ENCODE results near the gene HSPA1B. TPM values are rescaled to one million over a fixed set of nuclear protein-coding genes. Genes with fewer than 3 reads are reported as not detected.

Gene HSPA1B
- polyA plus RNA-seq, 2 of the 4 experiments (the other 2 are of a cell fraction), result 70.6 to 125 TPM

DNA sequence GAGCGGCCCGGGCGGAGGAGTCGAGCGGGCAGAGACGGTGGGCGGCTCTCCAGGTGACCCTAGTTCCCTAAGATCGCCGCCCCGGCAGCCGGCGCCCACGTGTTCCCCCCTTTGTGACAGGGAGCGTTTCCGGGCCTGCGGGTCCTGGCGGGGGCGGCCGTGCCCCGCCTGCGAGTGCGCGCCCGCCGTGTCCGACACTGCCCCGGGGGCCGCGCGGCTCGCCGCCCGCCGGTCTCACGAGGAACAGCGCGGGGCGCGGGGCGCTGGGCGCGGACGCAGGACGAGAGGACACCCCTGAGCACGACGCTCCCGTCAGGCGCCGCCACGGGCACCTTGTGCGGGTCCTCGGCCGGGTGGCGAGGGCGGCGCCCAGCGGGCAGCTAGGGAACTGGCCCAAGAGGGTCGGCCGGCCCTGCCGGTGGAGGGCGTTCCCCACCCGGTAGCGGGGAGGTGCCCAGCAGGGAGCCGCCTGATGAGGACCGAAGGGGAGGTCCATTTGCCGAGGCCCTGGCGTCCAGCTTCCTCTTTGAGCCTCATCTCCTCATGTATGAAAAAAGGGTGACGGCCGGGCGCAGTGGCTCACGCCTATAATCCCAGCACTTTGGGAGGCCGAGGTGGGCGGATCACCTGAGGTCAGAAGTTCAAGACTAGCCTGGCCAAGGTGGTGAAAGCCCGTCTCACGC is 31.8 kb upstream of the HSPA1B start, which contains the start of gene VARS1:
Gene VARS1, minus strand, starts transcription at position 137 of the 683 bp plus-strand sequence. CDS start 535 bp downstream, outside the sequence.
- ChIA-PET CTCF (interaction anchor here (0.6 to 3.8 kb wide), 28 partner anchors 9 to 249 kb away, joined by 3 to 27 read pairs (median 4); partner anchors contain the start of genes CLIC1, HSPA1A, HSPA1B and HSPA1L), POLR2A (interaction anchor here (0.9 to 2.6 kb wide), 5 partner anchors 11 to 34 kb away, joined by 7 to 28 read pairs (median 18); partner anchors contain the start of genes HSPA1A, HSPA1B, HSPA1L and LSM2)
- FAIRE-seq (no peak), ATAC-seq (peak; percentile 88 to 91), DNase-seq (ENCODE audit: low read depth in 1 of 2, low spot score in 1 of 2) (peak; percentile 88 to 92)
- 3% methylated on average over 6 of the region's 75 CpGs for WGBS (ENCODE audit: missing lambda C conversion rate)
- Histone ChIP-seq H3K27ac (peak within 1 kb of the TSS; percentile 94 to 97), H3K4me2 (peak within 1 kb of the TSS; percentile 95), H3K4me3 (peak within 1 kb of the TSS; percentile 97), H3K4me1 (peaks cover 23% of the 10 kb centered on the region; the same call in 2 of the 3 replicates), H3K9me3 (no peaks in the 10 kb centered on the region)
- TF ChIP-seq MAZ (IDR thresholded peaks at IDR 0.05; ENCODE audit: borderline replicate concordance, low read depth, low read length) (no peak), ZFP36 (IDR thresholded peaks at IDR 0.05; ENCODE audit: borderline replicate concordance, partially characterized antibody) (no peak), ELK1 (IDR thresholded peaks at IDR 0.05; ENCODE audit: low read depth, low read length) (no peak), NFE2L2 (conservative IDR thresholded peaks at IDR 0.05; ENCODE audit: low read length) (no peak), HOXB5 (CRISPR knock-in tag; IDR thresholded peaks at IDR 0.05) (no peak), HEYL (CRISPR knock-in tag; IDR thresholded peaks at IDR 0.05) (no peak), RNF2 (IDR thresholded peaks at IDR 0.05; ENCODE audit: borderline replicate concordance, low read depth) (no peak), POLR2AphosphoS2 (conservative IDR thresholded peaks at IDR 0.05; ENCODE audit: low read length) (no peak), NPAS2 (CRISPR knock-in tag; IDR thresholded peaks at IDR 0.05; ENCODE audit: borderline replicate concordance) (0 out of 2 replicates have a peak, but pooled peaks have one; percentile 38), HDAC2 (IDR thresholded peaks at IDR 0.05) (no peak), ZC3H11A (IDR thresholded peaks at IDR 0.05) (no peak), ZSCAN20 (CRISPR knock-in tag; IDR thresholded peaks at IDR 0.05) (no peak), CHD2 (IDR thresholded peaks at IDR 0.05; ENCODE audit: low read length, partially characterized antibody) (no peak), PHF8 (IDR thresholded peaks at IDR 0.05; ENCODE audit: borderline replicate concordance, low read depth) (no peak), ATOH8 (CRISPR knock-in tag; IDR thresholded peaks at IDR 0.05; ENCODE audit: low read depth) (no peak), MAFK (IDR thresholded peaks at IDR 0.05; ENCODE audit: partially characterized antibody) (no peak), E2F6 (IDR thresholded peaks at IDR 0.05; ENCODE audit: borderline replicate concordance, low read depth) (peak; percentile 51; the same call in 1 of the 2 replicates), EHF (CRISPR knock-in tag; IDR thresholded peaks at IDR 0.05) (no peak), RAD21 (conservative IDR thresholded peaks at IDR 0.05 in 1 of 2, IDR thresholded peaks at IDR 0.05 in 1 of 2) (peak; percentile 31 to 70; a peak in 4 of 5 replicates), ESRRA (IDR thresholded peaks at IDR 0.05; ENCODE audit: borderline replicate concordance, low read length) (no peak), JUN (IDR thresholded peaks at IDR 0.05) (peak; percentile 73 to 95; a peak in 4 of 5 replicates), FOSL2 (IDR thresholded peaks at IDR 0.05) (no peak), FOSL2 (CRISPR knock-in tag; IDR thresholded peaks at IDR 0.05) (peak; percentile 15; the same call in 1 of the 2 replicates)
- TF ChIP-seq, protein P1, sequence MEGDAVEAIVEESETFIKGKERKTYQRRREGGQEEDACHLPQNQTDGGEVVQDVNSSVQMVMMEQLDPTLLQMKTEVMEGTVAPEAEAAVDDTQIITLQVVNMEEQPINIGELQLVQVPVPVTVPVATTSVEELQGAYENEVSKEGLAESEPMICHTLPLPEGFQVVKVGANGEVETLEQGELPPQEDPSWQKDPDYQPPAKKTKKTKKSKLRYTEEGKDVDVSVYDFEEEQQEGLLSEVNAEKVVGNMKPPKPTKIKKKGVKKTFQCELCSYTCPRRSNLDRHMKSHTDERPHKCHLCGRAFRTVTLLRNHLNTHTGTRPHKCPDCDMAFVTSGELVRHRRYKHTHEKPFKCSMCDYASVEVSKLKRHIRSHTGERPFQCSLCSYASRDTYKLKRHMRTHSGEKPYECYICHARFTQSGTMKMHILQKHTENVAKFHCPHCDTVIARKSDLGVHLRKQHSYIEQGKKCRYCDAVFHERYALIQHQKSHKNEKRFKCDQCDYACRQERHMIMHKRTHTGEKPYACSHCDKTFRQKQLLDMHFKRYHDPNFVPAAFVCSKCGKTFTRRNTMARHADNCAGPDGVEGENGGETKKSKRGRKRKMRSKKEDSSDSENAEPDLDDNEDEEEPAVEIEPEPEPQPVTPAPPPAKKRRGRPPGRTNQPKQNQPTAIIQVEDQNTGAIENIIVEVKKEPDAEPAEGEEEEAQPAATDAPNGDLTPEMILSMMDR (IDR thresholded peaks at IDR 0.05), result peak; percentile 67
- TF ChIP-seq, protein P2, sequence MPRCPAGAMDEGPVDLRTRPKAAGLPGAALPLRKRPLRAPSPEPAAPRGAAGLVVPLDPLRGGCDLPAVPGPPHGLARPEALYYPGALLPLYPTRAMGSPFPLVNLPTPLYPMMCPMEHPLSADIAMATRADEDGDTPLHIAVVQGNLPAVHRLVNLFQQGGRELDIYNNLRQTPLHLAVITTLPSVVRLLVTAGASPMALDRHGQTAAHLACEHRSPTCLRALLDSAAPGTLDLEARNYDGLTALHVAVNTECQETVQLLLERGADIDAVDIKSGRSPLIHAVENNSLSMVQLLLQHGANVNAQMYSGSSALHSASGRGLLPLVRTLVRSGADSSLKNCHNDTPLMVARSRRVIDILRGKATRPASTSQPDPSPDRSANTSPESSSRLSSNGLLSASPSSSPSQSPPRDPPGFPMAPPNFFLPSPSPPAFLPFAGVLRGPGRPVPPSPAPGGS (IDR thresholded peaks at IDR 0.05), result peak; percentile 63; the same call in 1 of the 3 replicates
- TF ChIP-seq, protein P3, sequence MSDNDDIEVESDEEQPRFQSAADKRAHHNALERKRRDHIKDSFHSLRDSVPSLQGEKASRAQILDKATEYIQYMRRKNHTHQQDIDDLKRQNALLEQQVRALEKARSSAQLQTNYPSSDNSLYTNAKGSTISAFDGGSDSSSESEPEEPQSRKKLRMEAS (IDR thresholded peaks at IDR 0.05), result peak; percentile 96
- TF ChIP-seq, protein P4, sequence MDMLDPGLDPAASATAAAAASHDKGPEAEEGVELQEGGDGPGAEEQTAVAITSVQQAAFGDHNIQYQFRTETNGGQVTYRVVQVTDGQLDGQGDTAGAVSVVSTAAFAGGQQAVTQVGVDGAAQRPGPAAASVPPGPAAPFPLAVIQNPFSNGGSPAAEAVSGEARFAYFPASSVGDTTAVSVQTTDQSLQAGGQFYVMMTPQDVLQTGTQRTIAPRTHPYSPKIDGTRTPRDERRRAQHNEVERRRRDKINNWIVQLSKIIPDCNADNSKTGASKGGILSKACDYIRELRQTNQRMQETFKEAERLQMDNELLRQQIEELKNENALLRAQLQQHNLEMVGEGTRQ (IDR thresholded peaks at IDR 0.05), result peak; percentile 51
- TF ChIP-seq, protein P5, sequence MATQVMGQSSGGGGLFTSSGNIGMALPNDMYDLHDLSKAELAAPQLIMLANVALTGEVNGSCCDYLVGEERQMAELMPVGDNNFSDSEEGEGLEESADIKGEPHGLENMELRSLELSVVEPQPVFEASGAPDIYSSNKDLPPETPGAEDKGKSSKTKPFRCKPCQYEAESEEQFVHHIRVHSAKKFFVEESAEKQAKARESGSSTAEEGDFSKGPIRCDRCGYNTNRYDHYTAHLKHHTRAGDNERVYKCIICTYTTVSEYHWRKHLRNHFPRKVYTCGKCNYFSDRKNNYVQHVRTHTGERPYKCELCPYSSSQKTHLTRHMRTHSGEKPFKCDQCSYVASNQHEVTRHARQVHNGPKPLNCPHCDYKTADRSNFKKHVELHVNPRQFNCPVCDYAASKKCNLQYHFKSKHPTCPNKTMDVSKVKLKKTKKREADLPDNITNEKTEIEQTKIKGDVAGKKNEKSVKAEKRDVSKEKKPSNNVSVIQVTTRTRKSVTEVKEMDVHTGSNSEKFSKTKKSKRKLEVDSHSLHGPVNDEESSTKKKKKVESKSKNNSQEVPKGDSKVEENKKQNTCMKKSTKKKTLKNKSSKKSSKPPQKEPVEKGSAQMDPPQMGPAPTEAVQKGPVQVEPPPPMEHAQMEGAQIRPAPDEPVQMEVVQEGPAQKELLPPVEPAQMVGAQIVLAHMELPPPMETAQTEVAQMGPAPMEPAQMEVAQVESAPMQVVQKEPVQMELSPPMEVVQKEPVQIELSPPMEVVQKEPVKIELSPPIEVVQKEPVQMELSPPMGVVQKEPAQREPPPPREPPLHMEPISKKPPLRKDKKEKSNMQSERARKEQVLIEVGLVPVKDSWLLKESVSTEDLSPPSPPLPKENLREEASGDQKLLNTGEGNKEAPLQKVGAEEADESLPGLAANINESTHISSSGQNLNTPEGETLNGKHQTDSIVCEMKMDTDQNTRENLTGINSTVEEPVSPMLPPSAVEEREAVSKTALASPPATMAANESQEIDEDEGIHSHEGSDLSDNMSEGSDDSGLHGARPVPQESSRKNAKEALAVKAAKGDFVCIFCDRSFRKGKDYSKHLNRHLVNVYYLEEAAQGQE (IDR thresholded peaks at IDR 0.05), result no peak

All from A549 (cell line).